Suprapubic skin (tissue), 3 donors: ENCODE measurements around the gene PABPN1L.

Experiments
- CTCF ChIP-seq, 2 donors: fragments of 200-600 bp in 1 of 2; fragments of 450-650 bp in 1 of 2; sonication (generic) in 1 of 2; IDR thresholded peaks; one replicate each; pipeline ENCODE4 v1.5.1; 2016 to 2019; ENCODE audit warnings: antibody characterized with exemption in 2 of 2, mild to moderate bottlenecking in 1 of 2, moderate library complexity in 1 of 2
- EP300 ChIP-seq: sonication (generic); formaldehyde crosslinking; IDR thresholded peaks from one replicate; pipeline ENCODE4 v1.6.1; 2017; ENCODE audit warnings: antibody characterized with exemption

- TF ChIP-seq CTCF (IDR thresholded peaks at IDR 0.05) = no peak
- TF ChIP-seq EP300 = no peak
These were observed 13.0 kb downstream of the PABPN1L start for GRCh38 chr16:88853325-88853941.
